Measurements from ENCODE around the gene XXYLT1.

Gene XXYLT1

DNA sequence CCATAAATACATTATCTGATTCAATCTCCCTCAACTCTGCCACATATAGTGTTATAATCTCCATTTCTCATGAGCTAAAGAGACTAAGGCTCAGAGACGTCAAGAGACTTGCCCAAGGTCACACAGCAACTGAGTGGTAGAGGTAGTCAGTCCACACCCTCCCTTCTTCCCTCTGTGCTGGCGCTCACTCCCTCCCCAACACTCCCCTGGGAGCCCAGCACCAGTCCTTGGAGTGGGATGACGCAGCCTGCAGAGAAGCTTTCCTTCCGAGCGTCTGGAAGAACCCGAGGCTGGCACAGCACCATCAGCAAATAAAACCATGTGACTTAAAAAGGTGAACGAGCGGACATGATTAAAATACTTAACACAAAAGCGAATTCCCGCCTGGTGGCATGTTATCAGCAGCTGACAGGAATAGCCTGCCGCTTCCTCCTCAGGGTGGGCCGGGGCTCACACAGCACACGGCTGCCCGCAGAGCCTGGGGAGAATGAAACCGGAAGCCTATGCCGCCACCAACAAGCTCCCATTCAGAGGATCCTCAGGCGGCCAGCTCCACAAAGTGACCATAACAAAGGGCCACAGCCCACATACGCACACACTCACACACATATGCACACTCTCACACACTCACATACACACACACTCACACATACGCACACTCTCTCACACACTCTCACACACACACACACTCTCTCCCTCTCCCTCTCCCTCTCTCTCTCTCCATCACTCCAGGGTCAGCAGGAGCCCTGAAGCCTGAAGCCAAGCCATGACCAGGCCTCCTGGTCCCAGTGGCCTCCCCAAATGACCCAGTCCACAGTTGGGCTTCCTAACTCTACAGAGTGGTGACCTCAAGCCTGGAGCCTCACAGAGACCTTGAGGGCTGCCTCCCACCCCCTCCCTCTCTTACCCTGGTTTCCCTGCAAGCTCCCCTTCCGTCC, 120.5 kb downstream of the XXYLT1 start:
- DNase-seq (ENCODE audit: low read depth), result peak; percentile 38
- no peak overlapping the region for H3K4me3 ChIP-seq (ENCODE audit: control insufficient read depth, low read depth, low read length)
- no peak for TF ChIP-seq CTCF (conservative IDR thresholded peaks at IDR 0.05; ENCODE audit: control insufficient read depth, insufficient read depth, low read depth, low read length)

DNA sequence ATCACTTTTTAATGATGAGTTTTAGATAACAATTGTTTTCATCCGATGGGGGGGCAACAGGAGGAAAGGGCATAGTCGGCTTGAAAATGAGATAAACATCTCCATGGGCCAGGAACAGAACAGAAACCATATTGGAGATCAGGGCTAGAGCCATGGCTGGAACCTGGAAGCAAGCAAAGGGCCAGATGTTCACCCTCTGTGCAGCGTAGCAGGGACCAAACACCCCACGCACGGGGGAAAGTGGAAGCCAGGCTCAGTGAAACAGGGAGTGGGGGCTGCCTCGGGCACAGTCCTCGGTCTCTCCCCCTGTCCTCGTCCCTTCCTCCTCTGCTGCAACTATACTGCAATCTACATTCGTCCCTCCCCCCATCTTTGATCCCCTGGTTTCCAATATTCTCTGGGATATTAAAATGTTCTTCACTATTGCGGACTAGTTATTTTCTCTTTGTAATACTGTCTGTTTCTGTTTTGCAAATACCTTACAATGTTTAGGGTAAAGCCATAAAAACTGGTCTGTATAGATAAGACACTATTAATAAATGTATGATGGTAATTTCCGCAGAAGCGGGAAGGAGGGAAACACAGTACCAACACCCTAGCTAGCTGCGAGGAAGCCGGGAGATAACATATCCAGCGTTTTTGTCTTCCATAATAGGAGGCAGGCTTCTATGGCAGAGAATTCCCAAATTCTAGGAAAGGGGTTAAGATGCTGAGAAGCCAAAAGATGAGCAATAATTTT, 121.5 kb downstream of the XXYLT1 start:
- H3K4me3 ChIP-seq (ENCODE audit: control insufficient read depth, low read depth, low read length), result no peak overlapping the region
- DNase-seq (ENCODE audit: low read depth), result no peak
- TF ChIP-seq CTCF (conservative IDR thresholded peaks at IDR 0.05; ENCODE audit: control insufficient read depth, insufficient read depth, low read depth, low read length), result no peak

DNA sequence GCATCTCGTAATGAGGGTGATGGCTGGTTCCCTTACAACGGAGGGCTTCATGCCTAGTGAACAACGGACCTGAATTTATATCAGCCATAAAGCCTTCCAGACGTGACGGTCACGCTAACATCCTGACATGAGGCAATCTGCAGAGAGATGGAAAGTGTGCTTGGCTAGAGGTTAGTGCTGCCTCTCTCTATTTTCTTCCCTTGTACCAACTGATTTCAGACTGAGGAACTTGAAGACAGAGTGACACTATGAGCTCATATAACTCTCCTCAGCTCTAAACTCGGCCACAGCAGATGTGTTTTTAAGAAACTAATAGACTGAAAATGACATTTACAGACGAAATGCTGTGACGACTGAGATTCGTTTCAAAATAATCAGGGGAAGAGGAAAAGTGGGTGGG, 122.4 kb downstream of the XXYLT1 start:
- no peak overlapping the region for H3K4me3 ChIP-seq (ENCODE audit: control insufficient read depth, low read depth, low read length)
- DNase-seq (ENCODE audit: low read depth), result no peak
- TF ChIP-seq CTCF (conservative IDR thresholded peaks at IDR 0.05; ENCODE audit: control insufficient read depth, insufficient read depth, low read depth, low read length), result no peak

- DNase-seq (ENCODE audit: low read depth), result peak; percentile 64
- no peak for TF ChIP-seq CTCF (conservative IDR thresholded peaks at IDR 0.05; ENCODE audit: control insufficient read depth, insufficient read depth, low read depth, low read length)
- no peak overlapping the region for H3K4me3 ChIP-seq (ENCODE audit: control insufficient read depth, low read depth, low read length)
Observed at GRCh38 chr3:195147649-195148080, 123.3 kb downstream of the XXYLT1 start.

- H3K4me3 ChIP-seq (ENCODE audit: control insufficient read depth, low read depth, low read length), result no peak overlapping the region
- no peak for DNase-seq (ENCODE audit: low read depth)
- no peak for TF ChIP-seq CTCF (conservative IDR thresholded peaks at IDR 0.05; ENCODE audit: control insufficient read depth, insufficient read depth, low read depth, low read length)
Observed at GRCh38 chr3:195146131-195146530, 124.8 kb downstream of the XXYLT1 start.

DNA sequence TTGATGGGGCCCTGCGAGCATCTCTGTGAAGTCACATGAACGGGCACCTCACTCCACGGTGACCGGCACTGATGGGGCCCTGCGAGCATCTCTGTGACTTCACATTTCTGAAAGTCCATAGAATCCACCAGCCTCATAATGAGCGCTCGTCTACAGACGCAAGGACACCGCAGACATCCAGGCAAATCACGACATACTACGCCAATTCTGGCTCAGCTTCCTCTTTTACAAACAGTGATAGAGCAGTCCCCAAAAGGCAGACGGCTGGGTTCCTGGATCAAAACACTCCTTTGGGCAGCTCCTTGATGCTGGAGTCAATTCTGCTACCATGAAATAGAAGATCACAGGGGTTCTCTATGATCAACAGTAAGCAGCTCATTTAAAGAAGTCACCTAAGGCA, 125.4 kb downstream of the XXYLT1 start:
- H3K4me3 ChIP-seq (ENCODE audit: control insufficient read depth, low read depth, low read length), result no peak overlapping the region

More for the DNA sequence above, 125.4 kb downstream of the XXYLT1 start:
- no peak for DNase-seq (ENCODE audit: low read depth)
- TF ChIP-seq CTCF (conservative IDR thresholded peaks at IDR 0.05; ENCODE audit: control insufficient read depth, insufficient read depth, low read depth, low read length), result no peak

Measured in fibroblast of mammary gland (primary cell).